ENCODE results near the gene PARVG. TPM values are rescaled to one million over a fixed set of nuclear protein-coding genes. Genes with fewer than 3 reads are reported as not detected.

PARVG gene
- total and polyA plus RNA-seq, 9 of the 15 experiments (the other 6 are each of a cell fraction or from before 2014, with no cell fraction given): 0.35 TPM; not detected in 8

- FAIRE-seq (no peak), ATAC-seq (no peak), DNase-seq (ENCODE audit: extremely low read depth in 1 of 4, low spot score in 3 of 4) (no peak)
- Histone ChIP-seq H3K9ac (ENCODE audit: insufficient read depth in 1 of 2, low read depth in 2 of 2, low read length in 2 of 2) (no peak overlapping the region), H2AFZ (ENCODE audit: low read depth, low read length) (no peak overlapping the region), H3K27ac (ENCODE audit: extremely low read depth, low read depth, low read length) (no peak overlapping the region), H4K20me1 (replicated peaks; ENCODE audit: control insufficient read depth, insufficient read depth, low read length) (no peaks in the 10 kb centered on the region), H3K9me1 (ENCODE audit: control insufficient read depth, insufficient read depth, low read length) (no peaks in the 10 kb centered on the region), H3K27me3 (ENCODE audit: control insufficient read depth in 2 of 2, insufficient read depth in 2 of 2, low read length in 2 of 2) (no peaks in the 10 kb centered on the region), H3K36me3 (ENCODE audit: control insufficient read depth, insufficient read depth, low read length) (peaks cover 11% of the 10 kb centered on the region; the same call in 1 of the 3 replicates), H3K4me2 (ENCODE audit: insufficient read depth, low read length) (no peak overlapping the region), H3K79me2 (ENCODE audit: control insufficient read depth, insufficient read depth, low read length) (no peaks in the 10 kb centered on the region), H3K4me1 (replicated peaks in 1 of 2; ENCODE audit: control insufficient read depth in 2 of 2, insufficient read depth in 2 of 2, low read length in 2 of 2) (no peaks in the 10 kb centered on the region; a peak in 1 of 5 replicates), H3K4me3 (no peak overlapping the region), H3K9me3 (replicated peaks; ENCODE audit: control insufficient read depth, insufficient read depth, low read depth, low read length) (no peaks in the 10 kb centered on the region)
- ChIA-PET CTCF (ENCODE audit: low intra/inter-chr PET ratio) (no interaction called here), POLR2A (interaction anchor here (0.6 kb wide), 1 partner anchor 18 kb away, joined by 3 read pairs; no protein-coding TSS in a partner anchor)
- 73% methylated on average over 4 of the region's 6 CpGs for WGBS (ENCODE audit: insufficient coverage, low coverage, missing lambda C conversion rate)
- intact Hi-C loops (cut with micrococcal nuclease): no loop called here
- no TSS peak for BruUV-seq (replicated peaks)
- in situ Hi-C loops (cut with MboI): no loop called here
- no peak for TF ChIP-seq BMI1 (IDR thresholded peaks at IDR 0.05; ENCODE audit: low read length)
- no peak for TF ChIP-seq MAZ (CRISPR knock-in tag; conservative IDR thresholded peaks at IDR 0.05 in 1 of 2, IDR thresholded peaks at IDR 0.05 in 1 of 2)
- no peak for TF ChIP-seq ZNF511 (CRISPR knock-in tag; IDR thresholded peaks at IDR 0.05)
- no peak for TF ChIP-seq JUND (IDR thresholded peaks at IDR 0.05; ENCODE audit: borderline replicate concordance, low read depth, low read length)
- TF ChIP-seq JUND (tag; IDR thresholded peaks at IDR 0.05; ENCODE audit: borderline replicate concordance, low read depth, low read length): no peak
- no peak for TF ChIP-seq DPF2 (IDR thresholded peaks at IDR 0.05)
- TF ChIP-seq NR4A1 (CRISPR knock-in tag; IDR thresholded peaks at IDR 0.05): no peak
- TF ChIP-seq NR4A1 (tag; IDR thresholded peaks at IDR 0.05): no peak
- no peak for TF ChIP-seq ZNF695 (CRISPR knock-in tag; IDR thresholded peaks at IDR 0.05)
- no peak for TF ChIP-seq ZNF184 (CRISPR knock-in tag; IDR thresholded peaks at IDR 0.05)
- no peak for TF ChIP-seq EP400 (IDR thresholded peaks at IDR 0.05)
- no peak for TF ChIP-seq SRF (CRISPR knock-in tag; IDR thresholded peaks at IDR 0.05)
- no peak for TF ChIP-seq SIN3B (IDR thresholded peaks at IDR 0.05; ENCODE audit: low read depth)
- no peak for TF ChIP-seq ZNF12 (CRISPR knock-in tag; IDR thresholded peaks at IDR 0.05)
- TF ChIP-seq CHCHD3 (CRISPR knock-in tag; IDR thresholded peaks at IDR 0.05): no peak
- TF ChIP-seq MCM2 (IDR thresholded peaks at IDR 0.05; ENCODE audit: low read depth): no peak
Measured at GRCh38 chr22:44139773-44140172, 41.0 kb upstream of the PARVG start.

All from K562 (cell line).